Neural crest cell (in vitro differentiated cells): Measurements from ENCODE around the gene PRKCZ. TPM values are rescaled to one million over a fixed set of nuclear protein-coding genes. Genes with fewer than 3 reads are reported as not detected.

Experiments
- DNase-seq: peaks from one replicate; pipeline ENCODE4 v3.0.0; 2021; ENCODE audit warnings: low read depth, mixed read lengths, low spot score
- H3K27ac Mint-ChIP-seq: one replicate; pipeline ENCODE4 v1.8.0; 2021; ENCODE audit warnings: mild to moderate bottlenecking, mixed read lengths; ENCODE audit not compliant: unreplicated experiment
- H3K27me3 Mint-ChIP-seq: 2 replicates; pipeline ENCODE4 v1.8.0; 2021; ENCODE audit warnings: low read depth, mild to moderate bottlenecking, mixed read lengths
- H3K36me3 Mint-ChIP-seq: 2 replicates; pipeline ENCODE4 v1.8.0; 2021; ENCODE audit warnings: low read depth, mild to moderate bottlenecking, mixed read lengths
- H3K4me1 Mint-ChIP-seq: 2 replicates; pipeline ENCODE4 v1.8.0; 2021; ENCODE audit warnings: mixed read lengths
- H3K4me3 Mint-ChIP-seq: one replicate; pipeline ENCODE4 v1.8.0; 2021; ENCODE audit warnings: mild to moderate bottlenecking, mixed read lengths
- H3K9me3 Mint-ChIP-seq: 2 replicates; pipeline ENCODE4 v1.8.0; 2021; ENCODE audit warnings: mixed read lengths
- total RNA-seq: library from RNA; stranded (reverse); gene quantifications from 2 replicates; pipeline ENCODE4 v1.2.1, GENCODE V29; 2021
- TF ChIP-seq, protein P1 (sequence below): fragments of 200-600 bp; sonication (generic); conservative IDR thresholded peaks from 2 replicates; pipeline ENCODE4 v1.5.0; 2021; ENCODE audit warnings: antibody characterized with exemption, mild to moderate bottlenecking

The PRKCZ gene
- total RNA-seq, 1 donor from 2014 or later, result 8.6 TPM

DNA sequence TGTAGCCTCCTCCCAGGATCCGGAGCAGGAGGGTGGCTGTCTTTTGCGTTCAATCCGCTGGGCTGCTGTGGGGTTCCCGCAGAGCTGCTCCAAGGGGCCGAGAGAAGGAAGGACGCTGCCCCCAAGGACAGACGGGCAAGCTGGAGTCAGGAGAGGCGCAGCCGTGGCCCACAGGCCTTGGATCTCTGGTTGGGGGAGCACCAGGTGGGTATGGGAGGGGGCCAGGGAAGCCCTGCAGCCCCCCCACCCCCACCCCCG lies 162.0 kb downstream of the PRKCZ start:
- TF ChIP-seq, protein P1, sequence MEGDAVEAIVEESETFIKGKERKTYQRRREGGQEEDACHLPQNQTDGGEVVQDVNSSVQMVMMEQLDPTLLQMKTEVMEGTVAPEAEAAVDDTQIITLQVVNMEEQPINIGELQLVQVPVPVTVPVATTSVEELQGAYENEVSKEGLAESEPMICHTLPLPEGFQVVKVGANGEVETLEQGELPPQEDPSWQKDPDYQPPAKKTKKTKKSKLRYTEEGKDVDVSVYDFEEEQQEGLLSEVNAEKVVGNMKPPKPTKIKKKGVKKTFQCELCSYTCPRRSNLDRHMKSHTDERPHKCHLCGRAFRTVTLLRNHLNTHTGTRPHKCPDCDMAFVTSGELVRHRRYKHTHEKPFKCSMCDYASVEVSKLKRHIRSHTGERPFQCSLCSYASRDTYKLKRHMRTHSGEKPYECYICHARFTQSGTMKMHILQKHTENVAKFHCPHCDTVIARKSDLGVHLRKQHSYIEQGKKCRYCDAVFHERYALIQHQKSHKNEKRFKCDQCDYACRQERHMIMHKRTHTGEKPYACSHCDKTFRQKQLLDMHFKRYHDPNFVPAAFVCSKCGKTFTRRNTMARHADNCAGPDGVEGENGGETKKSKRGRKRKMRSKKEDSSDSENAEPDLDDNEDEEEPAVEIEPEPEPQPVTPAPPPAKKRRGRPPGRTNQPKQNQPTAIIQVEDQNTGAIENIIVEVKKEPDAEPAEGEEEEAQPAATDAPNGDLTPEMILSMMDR, result no peak
- Mint-ChIP-seq H3K4me3 (no peak overlapping the region), H3K9me3 (no peaks in the 10 kb centered on the region), H3K4me1 (peaks cover 6% of the 10 kb centered on the region), H3K27me3 (no peaks in the 10 kb centered on the region), H3K36me3 (no peaks in the 10 kb centered on the region), H3K27ac (peak overlapping the region; percentile 98)
- DNase-seq, result no peak

DNA sequence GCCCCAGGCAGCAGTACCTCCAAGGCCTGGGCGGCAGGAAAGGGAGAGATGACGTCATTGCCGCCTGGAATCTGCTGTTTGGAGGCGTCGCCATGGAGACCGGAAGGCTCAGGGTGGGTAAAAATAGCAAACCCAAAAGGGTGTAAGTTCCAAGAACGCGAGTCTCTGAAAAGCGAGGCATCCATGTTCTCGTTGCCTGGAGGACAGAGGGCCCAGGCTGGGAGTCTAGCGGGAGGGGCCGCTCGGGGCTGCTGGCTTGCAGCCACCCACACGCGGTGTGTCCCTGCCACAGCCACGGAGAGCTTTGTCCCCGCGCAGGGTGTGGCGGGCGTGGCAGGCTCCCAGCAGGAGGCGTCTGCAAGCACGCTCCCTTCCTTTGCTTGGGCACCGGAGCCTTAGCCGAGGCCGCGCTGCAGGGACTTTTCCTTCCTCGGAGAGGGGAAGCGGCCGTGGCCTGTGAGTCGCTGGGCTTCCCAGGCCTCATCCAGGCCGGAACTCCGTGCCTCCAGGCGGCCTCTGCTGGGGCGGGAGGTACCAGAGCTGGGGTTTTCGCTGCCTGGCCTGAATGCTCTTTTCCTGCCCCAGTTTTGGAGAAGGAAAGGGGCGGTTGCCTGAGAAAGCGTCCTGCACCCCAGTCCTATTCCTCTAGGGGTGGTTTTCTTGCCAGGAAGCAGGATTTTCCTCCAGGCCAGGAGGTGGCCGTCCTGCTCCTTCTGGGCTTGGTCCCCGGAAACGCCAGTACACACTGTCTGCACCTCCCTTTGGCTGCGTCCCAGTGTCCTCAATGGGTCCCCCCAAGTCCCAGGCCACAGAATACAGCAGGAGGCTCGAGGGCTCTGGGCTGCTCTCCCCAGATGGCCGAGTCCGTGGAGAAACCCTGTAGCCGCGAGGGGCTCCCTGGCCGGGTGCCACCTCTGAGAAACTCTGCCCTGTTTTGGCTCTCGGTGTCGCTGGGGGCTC lies 162.6 kb downstream of the PRKCZ start:
- Mint-ChIP-seq H3K36me3 (no peaks in the 10 kb centered on the region), H3K27me3 (no peaks in the 10 kb centered on the region), H3K27ac (peak overlapping the region; percentile 98), H3K4me1 (peaks cover 4% of the 10 kb centered on the region), H3K4me3 (peak overlapping the region; percentile 65), H3K9me3 (no peaks in the 10 kb centered on the region)
- peak; percentile 69 for DNase-seq
- TF ChIP-seq, protein P1, result peak; percentile 48

DNA sequence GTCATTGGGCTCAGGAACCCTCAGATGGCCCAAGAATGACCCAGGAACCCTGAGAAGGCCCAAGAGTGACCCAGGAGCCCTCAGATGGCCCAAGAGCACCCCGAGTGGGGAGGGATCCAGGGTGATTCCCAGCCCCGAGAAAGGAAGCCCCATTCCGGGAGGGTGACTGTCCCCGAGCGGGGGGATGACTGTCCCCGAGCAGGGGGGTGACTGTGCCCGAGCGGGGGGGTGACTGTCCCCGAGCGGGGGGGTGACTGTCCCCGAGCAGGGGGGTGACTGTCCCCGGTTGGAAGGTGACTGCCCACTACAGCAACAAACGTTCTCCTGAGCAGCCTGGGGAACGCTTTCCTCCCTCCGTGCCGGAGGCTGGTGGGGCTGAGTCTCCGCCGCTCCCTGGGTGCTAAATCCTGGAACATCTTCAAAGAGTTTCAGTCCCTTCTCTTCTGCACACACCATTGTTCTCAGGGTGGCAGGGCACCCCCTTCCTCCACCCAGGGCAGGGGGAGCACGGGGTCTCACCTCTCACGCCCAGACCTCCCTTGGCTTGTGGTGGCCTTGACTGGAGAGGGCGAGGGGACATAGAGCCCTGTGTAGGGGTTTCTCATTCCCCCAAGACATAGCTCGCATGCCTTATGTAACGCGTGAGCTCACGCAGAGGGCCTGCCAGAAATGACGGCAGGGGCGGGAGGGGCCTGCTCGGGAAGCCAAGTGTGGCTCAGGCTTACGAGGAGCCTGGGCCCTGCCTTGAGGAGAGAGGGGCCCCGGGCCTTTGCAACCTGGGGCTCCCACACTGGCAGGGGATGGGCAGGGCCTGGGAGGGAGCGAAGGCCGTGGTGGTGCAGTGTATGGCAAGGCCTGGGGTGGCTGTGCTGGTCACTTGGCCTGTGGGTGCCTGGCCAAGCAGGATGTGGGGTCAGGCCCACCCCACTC lies 163.6 kb downstream of the PRKCZ start:
- Mint-ChIP-seq H3K4me3 (no peak overlapping the region), H3K4me1 (peaks cover 4% of the 10 kb centered on the region), H3K27ac (no peak overlapping the region), H3K9me3 (no peaks in the 10 kb centered on the region), H3K27me3 (no peaks in the 10 kb centered on the region), H3K36me3 (no peaks in the 10 kb centered on the region)
- DNase-seq, result no peak
- TF ChIP-seq, protein P1, result no peak

DNA sequence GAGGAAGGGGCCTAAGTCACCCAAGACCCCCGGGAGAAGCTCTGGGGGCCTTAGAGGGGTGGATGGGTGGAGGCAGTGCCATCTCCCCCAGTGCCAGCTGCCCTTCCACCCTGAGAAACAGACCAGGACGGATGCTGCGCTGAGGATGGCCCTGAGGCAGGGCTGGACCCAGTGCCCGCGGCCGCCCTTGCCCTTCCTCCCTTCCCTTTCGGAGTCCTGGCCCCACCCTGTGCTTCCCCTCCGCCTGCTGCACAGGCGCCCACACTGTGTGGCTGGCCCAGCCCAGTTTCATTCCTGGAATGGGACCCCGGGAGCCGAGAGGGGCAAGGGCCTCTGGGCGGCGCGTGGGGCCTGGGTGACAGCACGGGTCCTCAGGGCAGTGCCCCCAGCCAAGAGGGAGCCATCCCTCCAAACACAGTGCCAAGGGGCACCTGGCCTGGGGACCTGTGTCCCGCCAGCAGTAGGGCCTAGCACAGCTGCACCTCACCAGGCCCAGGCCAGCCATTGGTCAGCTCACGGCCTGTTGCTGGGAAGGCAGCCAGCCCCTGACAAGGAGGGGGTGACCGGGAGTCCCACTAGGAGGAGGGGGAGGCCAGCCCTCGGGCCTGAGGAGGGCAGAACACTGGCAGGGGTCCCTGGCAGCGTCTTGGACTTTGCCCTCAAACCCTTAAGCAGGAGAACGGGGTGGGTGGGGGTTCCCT lies 164.5 kb downstream of the PRKCZ start:
- Mint-ChIP-seq H3K4me1 (no peaks in the 10 kb centered on the region), H3K9me3 (no peaks in the 10 kb centered on the region), H3K27ac (no peak overlapping the region), H3K4me3 (no peak overlapping the region), H3K27me3 (no peaks in the 10 kb centered on the region), H3K36me3 (no peaks in the 10 kb centered on the region)
- TF ChIP-seq, protein P1, result no peak
- no peak for DNase-seq

DNA sequence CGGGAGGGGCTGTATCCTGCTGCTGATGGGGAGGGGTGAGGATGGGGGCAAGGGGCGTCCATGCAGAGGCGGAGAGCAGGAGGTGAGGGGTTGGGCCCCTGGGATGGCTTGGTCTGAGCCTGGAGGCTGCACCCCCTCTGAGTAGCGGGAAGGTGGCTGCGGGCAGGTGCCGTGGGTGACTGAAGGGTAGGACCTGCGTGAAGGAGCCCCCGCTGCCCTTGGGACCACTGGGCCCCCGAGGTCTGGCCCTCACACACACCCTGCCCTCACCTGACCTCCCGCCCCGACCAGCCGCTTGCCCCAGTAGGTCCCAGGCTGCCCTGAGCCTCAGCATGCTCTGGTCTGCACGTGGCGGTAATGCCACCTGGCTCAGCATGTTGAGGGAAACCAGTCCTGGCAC lies 165.1 kb downstream of the PRKCZ start:
- no peak overlapping the region for H3K27ac Mint-ChIP-seq
- H3K4me1 Mint-ChIP-seq, result no peaks in the 10 kb centered on the region
- no peaks in the 10 kb centered on the region for H3K9me3 Mint-ChIP-seq
- TF ChIP-seq, protein P1, result no peak
- DNase-seq, result no peak
- no peaks in the 10 kb centered on the region for H3K27me3 Mint-ChIP-seq
- H3K36me3 Mint-ChIP-seq, result no peaks in the 10 kb centered on the region
- H3K4me3 Mint-ChIP-seq, result no peak overlapping the region
